ENCODE measurements around the gene TECTA.

DNA sequence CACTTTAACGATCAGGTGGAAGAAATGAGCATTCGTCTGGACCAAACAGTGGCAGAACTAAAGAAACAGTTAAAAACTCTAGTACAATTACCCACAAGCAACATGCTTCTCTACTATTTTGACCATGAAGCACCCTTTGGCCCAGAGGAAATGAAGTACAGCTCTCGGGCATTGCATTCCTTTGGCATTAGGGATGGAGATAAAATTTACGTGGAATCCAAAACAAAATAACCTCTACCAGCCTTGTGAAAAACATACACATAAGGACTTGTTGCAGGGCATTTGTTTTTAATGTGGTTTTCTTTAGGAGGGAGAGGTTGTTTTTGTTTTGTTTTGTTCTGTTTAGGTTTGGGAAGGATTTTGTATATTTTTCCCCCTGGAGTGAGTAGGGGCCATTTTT lies 14.2 kb upstream of the TECTA start:
- TF ChIP-seq CTCF (IDR thresholded peaks at IDR 0.05; ENCODE audit: poor library complexity): no peak
- no peak for TF ChIP-seq EZH2phosphoT487 (IDR thresholded peaks at IDR 0.05; ENCODE audit: low read depth, severe bottlenecking, unreplicated experiment)
